Stimulated activated CD4-positive, alpha-beta T cell treated with anti-CD3 and anti-CD28 coated beads, Interleukin-12 subunit alpha, Interleukin-12 subunit beta, amount 100 ng/mL, for 24 hours (primary cell): ENCODE measurements around the gene ARHGEF3.
"Not testable (repeated sequence)": the region's sequence is repeated elsewhere in the genome, so short reads cannot be mapped to it uniquely, and the experiment has no call there.

Experiments used
- DNase-seq, 2 experiments: peaks; one replicate each; pipeline ENCODE4 v3.0.0-alpha.2; 2020; ENCODE audit warnings: low read depth in 2 of 2

ARHGEF3 gene

GRCh38 chr3:56772952-56773938 is 28.5 kb downstream of the ARHGEF3 start:
- DNase-seq: no peak

- DNase-seq: no peak
These were observed 30.4 kb downstream of the ARHGEF3 start for GRCh38 chr3:56771376-56771775.

GRCh38 chr3:56769116-56769707 is 32.5 kb downstream of the ARHGEF3 start:
- no peak for DNase-seq

- DNase-seq: no peak
These were observed 36.7 kb downstream of the ARHGEF3 start for GRCh38 chr3:56764904-56765547.

- DNase-seq: no peak
These were observed 37.6 kb downstream of the ARHGEF3 start for GRCh38 chr3:56764184-56764583.

- DNase-seq: no peak
These were observed 38.5 kb downstream of the ARHGEF3 start for GRCh38 chr3:56763233-56763632.

- no peak for DNase-seq
These were observed 39.0 kb downstream of the ARHGEF3 start for GRCh38 chr3:56762718-56763117.

GRCh38 chr3:56761887-56762651 is 39.7 kb downstream of the ARHGEF3 start:
- DNase-seq: no peak

GRCh38 chr3:56761023-56761422 is 40.7 kb downstream of the ARHGEF3 start:
- no peak for DNase-seq

GRCh38 chr3:56759532-56759931 is 42.2 kb downstream of the ARHGEF3 start:
- DNase-seq: no peak

GRCh38 chr3:56758539-56758981 is 43.2 kb downstream of the ARHGEF3 start:
- peak in 1 of 2 experiments; percentile 15 for DNase-seq

- DNase-seq: not testable (repeated sequence)
These were observed 43.7 kb downstream of the ARHGEF3 start for GRCh38 chr3:56758042-56758441.

GRCh38 chr3:56754741-56755417 is 46.9 kb downstream of the ARHGEF3 start:
- DNase-seq: no peak

- peak; percentile 8 to 17 for DNase-seq
These were observed 48.4 kb downstream of the ARHGEF3 start for GRCh38 chr3:56753206-56753820.

GRCh38 chr3:56751056-56751707 is 50.6 kb downstream of the ARHGEF3 start:
- DNase-seq: no peak

GRCh38 chr3:56748663-56749231 is 53.0 kb downstream of the ARHGEF3 start:
- DNase-seq: no peak

GRCh38 chr3:56747150-56747549 is 54.6 kb downstream of the ARHGEF3 start:
- no peak for DNase-seq

- no peak for DNase-seq
These were observed 57.7 kb downstream of the ARHGEF3 start for GRCh38 chr3:56744016-56744415.

- DNase-seq: no peak
These were observed 58.9 kb downstream of the ARHGEF3 start for GRCh38 chr3:56742887-56743286.

- no peak for DNase-seq
These were observed 62.7 kb downstream of the ARHGEF3 start for GRCh38 chr3:56739036-56739435.
